Psoas muscle (tissue), 8 donors: ENCODE data around the gene SCYGR1. TPM values are rescaled to one million over a fixed set of nuclear protein-coding genes. Genes with fewer than 3 reads are reported as not detected.
"Not testable (repeated sequence)": the region's sequence is repeated elsewhere in the genome, so short reads cannot be mapped to it uniquely, and the experiment has no call there.

Source experiments
- ATAC-seq, 4 donors: fragments of 200-7000 bp; cut with Tn5 transposase; one replicate each; pipeline ENCODE4 v1.9.1; 2020; ENCODE audit warnings: moderate library complexity in 3 of 4, mild to moderate bottlenecking in 2 of 4
- DNase-seq, 2 donors: peaks; one replicate each; pipeline ENCODE4 v3.0.0-alpha.2; 2020
- H3K27ac ChIP-seq: fragments of 200-600 bp; one replicate; pipeline ENCODE4 v1.8.0; 2022
- H3K27me3 ChIP-seq, 3 donors: fragments of 200-600 bp in 1 of 3; one replicate each; pipeline versions ENCODE4 v1.6.1 to v1.8.0; 2013 to 2022; ENCODE audit warnings: low read length in 2 of 3, mild to moderate bottlenecking in 2 of 3, moderate library complexity in 1 of 3; ENCODE audit not compliant: insufficient read depth in 3 of 3
- H3K36me3 ChIP-seq, 2 donors: fragments of 200-600 bp in 1 of 2; one replicate each; pipeline versions ENCODE4 v1.6.1 to v1.8.0; 2013 to 2022; ENCODE audit warnings: low read depth in 1 of 2, mild to moderate bottlenecking in 1 of 2, moderate library complexity in 1 of 2; ENCODE audit not compliant: insufficient read depth in 1 of 2
- H3K4me1 ChIP-seq: fragments of 200-600 bp; one replicate; pipeline ENCODE4 v1.8.0; 2022
- H3K4me3 ChIP-seq: fragments of 200-600 bp; one replicate; pipeline ENCODE4 v1.8.0; 2022; ENCODE audit warnings: mild to moderate bottlenecking
- H3K9me3 ChIP-seq: fragments of 200-600 bp; one replicate; pipeline ENCODE4 v1.8.0; 2022
- WGBS, 3 donors: extraction: QIAGEN DNeasy Blood & Tissue Kit; methylation state at CpG; one replicate each; pipeline versions ENCODE4 v1.1.6 to v1.1.7; 2013; 5-methylcytosine and 5-hydroxymethylcytosine counted together
- intact Hi-C, 2 donors: fragments of 100-400 bp; cut with DNase I; formaldehyde crosslinking; loops; one replicate each; pipeline versions ENCODE4 v1.11.0 to v1.14.2; 2022
- polyA plus RNA-seq, 3 donors: library from polyadenylated mRNA; stranded (reverse); fragments of 200-250 nt; gene quantifications; one replicate each; pipeline ENCODE4 v1.2.3, GENCODE V29; 2013
- total RNA-seq, 4 donors: library from RNA; stranded (reverse); fragmentation: NEBNext Ultra II Directional in 2 of 4; extraction: Animal tissue kit (Norgen Biotek cat#: 25700) in 2 of 4; gene quantifications; one replicate each; pipeline versions ENCODE4 v1.2.1 to v1.2.4, GENCODE V29; 2021 to 2023
- TF ChIP-seq, protein P1 (sequence below): fragments of 200-600 bp; IDR thresholded peaks from one replicate; pipeline ENCODE4 v1.8.0; 2022; ENCODE audit warnings: antibody characterized with exemption
- donor health status: healthy with polysubstance abuse.
- donor health status: DM: no; HTN: no; CAD: no; lungs with moderate emphysema.
- donor health status: Bipolar disorder and iron deficiency.
- donor health status: healthy.
- donor health status: DM: yes; HTN: yes; CAD: no.
- donor health status: DM: no; HTN: no; CAD: no.
- donor health status: DM: no; HTN: no; CAD: no.
- donor health status: DM: yes; HTN: yes; CAD: no.

Gene SCYGR1
- total and polyA plus RNA-seq, 7 donors: not detected

- DNase-seq (no peak), ATAC-seq (no peak)
- no peaks in the 10 kb centered on the region for H3K27me3 ChIP-seq
- H3K4me1 ChIP-seq: no peaks in the 10 kb centered on the region
- 83 to 96% (median 92%) methylated on average over 3 of the region's 3 CpGs for WGBS, 3 donors
- intact Hi-C loops: no loop called here
- H3K4me3 ChIP-seq: no peak overlapping the region
- no peak overlapping the region for H3K27ac ChIP-seq
- TF ChIP-seq, protein P1, sequence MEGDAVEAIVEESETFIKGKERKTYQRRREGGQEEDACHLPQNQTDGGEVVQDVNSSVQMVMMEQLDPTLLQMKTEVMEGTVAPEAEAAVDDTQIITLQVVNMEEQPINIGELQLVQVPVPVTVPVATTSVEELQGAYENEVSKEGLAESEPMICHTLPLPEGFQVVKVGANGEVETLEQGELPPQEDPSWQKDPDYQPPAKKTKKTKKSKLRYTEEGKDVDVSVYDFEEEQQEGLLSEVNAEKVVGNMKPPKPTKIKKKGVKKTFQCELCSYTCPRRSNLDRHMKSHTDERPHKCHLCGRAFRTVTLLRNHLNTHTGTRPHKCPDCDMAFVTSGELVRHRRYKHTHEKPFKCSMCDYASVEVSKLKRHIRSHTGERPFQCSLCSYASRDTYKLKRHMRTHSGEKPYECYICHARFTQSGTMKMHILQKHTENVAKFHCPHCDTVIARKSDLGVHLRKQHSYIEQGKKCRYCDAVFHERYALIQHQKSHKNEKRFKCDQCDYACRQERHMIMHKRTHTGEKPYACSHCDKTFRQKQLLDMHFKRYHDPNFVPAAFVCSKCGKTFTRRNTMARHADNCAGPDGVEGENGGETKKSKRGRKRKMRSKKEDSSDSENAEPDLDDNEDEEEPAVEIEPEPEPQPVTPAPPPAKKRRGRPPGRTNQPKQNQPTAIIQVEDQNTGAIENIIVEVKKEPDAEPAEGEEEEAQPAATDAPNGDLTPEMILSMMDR: no peak
- H3K9me3 ChIP-seq: no peaks in the 10 kb centered on the region
- H3K36me3 ChIP-seq: no peaks in the 10 kb centered on the region
These were observed 20.3 kb downstream of the SCYGR1 start for GRCh38 chr2:227367427-227367795.

GRCh38 chr2:227366769-227367426 is 20.9 kb downstream of the SCYGR1 start:
- DNase-seq: no peak
- Histone ChIP-seq H3K4me3 (no peak overlapping the region), H3K36me3 (no peaks in the 10 kb centered on the region), H3K4me1 (no peaks in the 10 kb centered on the region), H3K27ac (no peak overlapping the region), H3K27me3 (no peaks in the 10 kb centered on the region), H3K9me3 (no peaks in the 10 kb centered on the region)
- no peak for ATAC-seq
- intact Hi-C loops: no loop called here
- WGBS, 3 donors: 35 to 57% (median 42%) methylated on average over 11 of the region's 11 CpGs
- TF ChIP-seq, protein P1: no peak

- ATAC-seq (no peak), DNase-seq (no peak)
- H3K27ac ChIP-seq: no peak overlapping the region
- 25 to 49% (median 38%) methylated on average over 3 of the region's 3 CpGs for WGBS, 3 donors
- H3K4me1 ChIP-seq: no peaks in the 10 kb centered on the region
- H3K36me3 ChIP-seq: peaks cover 0 to 8% of the 10 kb centered on the region in 2 donors
- intact Hi-C loops: no loop called here
- H3K9me3 ChIP-seq: no peaks in the 10 kb centered on the region
- TF ChIP-seq, protein P1: no peak
- H3K27me3 ChIP-seq: no peaks in the 10 kb centered on the region
- H3K4me3 ChIP-seq: no peak overlapping the region
These were observed 21.9 kb downstream of the SCYGR1 start for GRCh38 chr2:227365833-227366232.

DNA sequence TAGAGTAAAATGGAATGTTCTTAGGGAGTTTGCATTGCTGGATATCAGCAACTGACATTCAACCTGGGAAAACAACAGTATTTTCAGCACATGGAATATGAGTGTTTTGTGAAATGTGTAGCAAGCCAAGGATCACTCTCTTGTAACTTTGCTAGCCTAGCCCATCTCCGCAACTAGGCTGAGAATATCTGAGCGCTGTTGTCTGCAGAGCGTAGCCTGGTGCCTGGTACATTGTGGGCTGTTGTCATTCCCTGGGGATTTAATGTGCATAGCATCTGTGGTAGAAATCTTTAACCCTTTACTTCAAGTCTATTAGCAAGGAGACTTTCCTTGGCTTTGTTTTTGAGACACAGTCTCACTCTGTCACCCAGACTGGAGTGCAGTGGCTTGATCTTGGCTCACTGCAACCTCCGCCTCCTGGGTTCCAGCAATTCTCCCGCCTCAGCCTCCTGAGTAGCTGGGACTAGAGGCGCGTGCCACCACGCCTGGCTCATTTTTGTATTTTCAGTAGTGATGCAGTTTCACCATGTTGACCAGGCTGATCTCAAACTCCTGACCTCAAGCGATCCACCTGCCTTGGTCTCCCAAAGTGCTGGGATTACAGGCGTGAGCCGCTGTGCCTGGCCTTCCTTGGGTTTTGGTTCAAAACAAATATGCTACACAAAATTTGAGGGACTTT is 23.0 kb downstream of the SCYGR1 start:
- intact Hi-C loops, H3K27ac ChIP-seq: not testable (repeated sequence)
- WGBS, 3 donors: 78 to 82% (median 80%) methylated on average over 11 of the region's 11 CpGs

DNA sequence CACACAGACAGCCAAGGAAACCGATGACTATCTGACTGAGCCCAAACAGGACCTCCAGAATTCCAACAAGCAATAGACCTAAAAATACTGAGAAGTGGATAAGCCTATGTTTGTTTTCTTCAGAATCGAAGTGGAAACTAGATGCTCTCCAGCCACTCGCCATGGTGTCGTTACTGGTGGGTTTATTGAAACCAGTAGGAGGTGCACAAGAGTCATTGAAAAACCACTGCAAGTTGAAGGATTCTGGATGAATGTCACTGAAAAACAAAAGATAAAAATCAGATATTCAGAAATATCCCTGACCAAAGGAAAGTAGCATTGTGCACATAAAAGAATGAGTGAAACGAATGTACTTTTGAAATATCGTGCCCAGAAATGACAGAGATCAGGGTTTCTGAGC is 24.0 kb downstream of the SCYGR1 start:
- ATAC-seq (no peak), DNase-seq (no peak)
- TF ChIP-seq, protein P1: no peak
- Histone ChIP-seq H3K4me3 (no peak overlapping the region), H3K27me3 (no peaks in the 10 kb centered on the region), H3K9me3 (no peaks in the 10 kb centered on the region), H3K27ac (no peak overlapping the region), H3K4me1 (no peaks in the 10 kb centered on the region), H3K36me3 (peaks cover 0 to 25% of the 10 kb centered on the region in 2 donors)
- intact Hi-C loops: no loop called here
- WGBS, 3 donors: 92 to 96% (median 94%) methylated on average over 6 of the region's 6 CpGs

More for the DNA sequence above, 23.0 kb downstream of the SCYGR1 start:
- not testable (repeated sequence) for DNase-seq, ATAC-seq, H3K9me3 ChIP-seq, H3K4me1 ChIP-seq, H3K27me3 ChIP-seq, H3K4me3 ChIP-seq
- peaks cover 0 to 18% of the 10 kb centered on the region in 2 donors for H3K36me3 ChIP-seq
